Fibroblast of gingiva (primary cell): ENCODE results near the gene CALHM6.
A peak's percentile ranks its signal among the peaks of the same experiment; 100 is the strongest.

ENCODE experiments used
- DNase-seq: peaks from one replicate; pipeline ENCODE4 v3.0.0-alpha.2; 2011; ENCODE audit warnings: low read depth

CALHM6 gene

GRCh38 chr6:116446399-116446798, 14.8 kb upstream of the CALHM6 start:
- DNase-seq, result no peak

- no peak for DNase-seq
Measured at GRCh38 chr6:116447052-116447451, 14.1 kb upstream of the CALHM6 start.

- peak; percentile 94 for DNase-seq
Measured at GRCh38 chr6:116447496-116448011, 13.6 kb upstream of the CALHM6 start.

GRCh38 chr6:116449565-116449964, 11.6 kb upstream of the CALHM6 start:
- DNase-seq, result no peak

- DNase-seq, result no peak
Measured at GRCh38 chr6:116450185-116450710, 10.9 kb upstream of the CALHM6 start.

GRCh38 chr6:116450769-116451740, 10.1 kb upstream of the CALHM6 start:
- DNase-seq, result no peak

GRCh38 chr6:116451916-116452315, 9.3 kb upstream of the CALHM6 start:
- DNase-seq, result no peak

GRCh38 chr6:116452531-116452930, 8.6 kb upstream of the CALHM6 start:
- DNase-seq, result no peak

GRCh38 chr6:116456106-116456505, 5.1 kb upstream of the CALHM6 start:
- no peak for DNase-seq

GRCh38 chr6:116456927-116457326, 4.2 kb upstream of the CALHM6 start:
- no peak for DNase-seq

- DNase-seq, result no peak
Measured at GRCh38 chr6:116458264-116458663, 2.9 kb upstream of the CALHM6 start.

- DNase-seq, result no peak
Measured at GRCh38 chr6:116459927-116460326, 1.2 kb upstream of the CALHM6 start.

GRCh38 chr6:116461932-116462885, 1.0 kb downstream of the CALHM6 start:
- DNase-seq, result peak; percentile 42

GRCh38 chr6:116463301-116463700, 2.1 kb downstream of the CALHM6 start:
- DNase-seq, result no peak

GRCh38 chr6:116465246-116465645, 4.1 kb downstream of the CALHM6 start:
- DNase-seq, result no peak

GRCh38 chr6:116467096-116467495, 5.9 kb downstream of the CALHM6 start:
- no peak for DNase-seq

GRCh38 chr6:116467514-116467913, 6.3 kb downstream of the CALHM6 start:
- DNase-seq, result no peak

- no peak for DNase-seq
Measured at GRCh38 chr6:116468293-116468692, 7.1 kb downstream of the CALHM6 start.

GRCh38 chr6:116471531-116471930, 10.4 kb downstream of the CALHM6 start:
- no peak for DNase-seq

GRCh38 chr6:116472706-116473105, 11.5 kb downstream of the CALHM6 start:
- DNase-seq, result peak; percentile 13

GRCh38 chr6:116475141-116475540, 14.0 kb downstream of the CALHM6 start:
- DNase-seq, result no peak
